22Rv1 (cell line): ENCODE data around the gene VDAC1.
"Not testable (repeated sequence)": the region's sequence is repeated elsewhere in the genome, so short reads cannot be mapped to it uniquely, and the experiment has no call there.

Experiments
- H3K27ac ChIP-seq: fragments of 450-650 bp; 2 replicates; pipeline ENCODE4 v1.5.1; 2017
- ZFX ChIP-seq: fragments of 450-650 bp; IDR thresholded peaks from 2 replicates; pipeline ENCODE4 v1.6.1; 2017; ENCODE audit warnings: antibody characterized with exemption, borderline replicate concordance
- TF ChIP-seq, protein P1 (sequence below): fragments of 450-650 bp; IDR thresholded peaks from 2 replicates; pipeline ENCODE4 v1.5.1; 2017; ENCODE audit warnings: mild to moderate bottlenecking

VDAC1 gene

GRCh38 chr5:133943475-133943817 is 61.3 kb downstream of the VDAC1 start:
- TF ChIP-seq ZFX, result no peak
- TF ChIP-seq, protein P1, sequence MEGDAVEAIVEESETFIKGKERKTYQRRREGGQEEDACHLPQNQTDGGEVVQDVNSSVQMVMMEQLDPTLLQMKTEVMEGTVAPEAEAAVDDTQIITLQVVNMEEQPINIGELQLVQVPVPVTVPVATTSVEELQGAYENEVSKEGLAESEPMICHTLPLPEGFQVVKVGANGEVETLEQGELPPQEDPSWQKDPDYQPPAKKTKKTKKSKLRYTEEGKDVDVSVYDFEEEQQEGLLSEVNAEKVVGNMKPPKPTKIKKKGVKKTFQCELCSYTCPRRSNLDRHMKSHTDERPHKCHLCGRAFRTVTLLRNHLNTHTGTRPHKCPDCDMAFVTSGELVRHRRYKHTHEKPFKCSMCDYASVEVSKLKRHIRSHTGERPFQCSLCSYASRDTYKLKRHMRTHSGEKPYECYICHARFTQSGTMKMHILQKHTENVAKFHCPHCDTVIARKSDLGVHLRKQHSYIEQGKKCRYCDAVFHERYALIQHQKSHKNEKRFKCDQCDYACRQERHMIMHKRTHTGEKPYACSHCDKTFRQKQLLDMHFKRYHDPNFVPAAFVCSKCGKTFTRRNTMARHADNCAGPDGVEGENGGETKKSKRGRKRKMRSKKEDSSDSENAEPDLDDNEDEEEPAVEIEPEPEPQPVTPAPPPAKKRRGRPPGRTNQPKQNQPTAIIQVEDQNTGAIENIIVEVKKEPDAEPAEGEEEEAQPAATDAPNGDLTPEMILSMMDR, result no peak
- H3K27ac ChIP-seq, result no peak overlapping the region

- H3K27ac ChIP-seq, result no peak overlapping the region
- TF ChIP-seq, protein P1, result no peak
- no peak for TF ChIP-seq ZFX
Observed at GRCh38 chr5:133942614-133943474, 61.9 kb downstream of the VDAC1 start.

DNA sequence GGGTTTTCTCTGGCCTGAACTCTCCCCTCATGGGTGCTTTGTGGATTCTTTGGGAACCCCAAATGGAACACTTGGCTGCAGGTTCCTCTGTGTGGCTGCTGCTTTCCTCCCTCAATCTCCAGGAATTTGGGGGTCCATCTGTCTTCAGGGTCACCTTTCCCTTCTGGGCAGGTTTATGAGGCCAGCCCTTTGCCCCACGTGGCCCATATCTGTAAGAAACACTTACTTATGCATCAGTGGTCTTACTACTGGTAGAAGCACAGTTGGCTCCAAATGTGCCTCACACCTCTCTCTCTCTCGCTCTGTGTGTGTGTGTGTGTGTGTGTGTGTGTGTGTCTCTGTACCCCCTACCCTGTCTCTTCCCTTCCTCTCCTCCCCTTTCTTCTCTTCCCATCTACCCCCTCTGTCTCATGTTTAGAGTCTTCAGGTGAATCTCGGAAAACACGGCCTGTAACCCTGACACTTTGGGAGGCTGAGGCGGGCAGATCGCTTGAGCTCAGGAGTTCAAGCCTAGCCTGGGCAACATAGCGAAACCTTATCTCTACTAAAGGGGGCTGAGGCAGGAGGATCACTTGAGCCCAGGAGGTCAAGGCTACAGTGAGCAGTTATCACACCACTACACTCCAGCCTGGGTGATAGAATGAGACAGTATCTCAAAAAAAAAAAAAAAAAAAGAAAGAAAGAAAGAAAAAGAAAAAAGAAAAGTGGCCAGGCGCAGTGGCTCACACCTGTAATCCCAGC is 63.1 kb downstream of the VDAC1 start:
- no peak overlapping the region for H3K27ac ChIP-seq
- TF ChIP-seq, protein P1, result no peak
- no peak for TF ChIP-seq ZFX

- H3K27ac ChIP-seq, result no peak overlapping the region
Observed at GRCh38 chr5:133939668-133940067, 65.1 kb downstream of the VDAC1 start.

GRCh38 chr5:133938929-133939328 is 65.8 kb downstream of the VDAC1 start:
- TF ChIP-seq, protein P1, result no peak
- TF ChIP-seq ZFX, result no peak
- H3K27ac ChIP-seq, result no peak overlapping the region

More at GRCh38 chr5:133939668-133940067, 65.1 kb downstream of the VDAC1 start:
- TF ChIP-seq ZFX, result no peak
- TF ChIP-seq, protein P1, result no peak

DNA sequence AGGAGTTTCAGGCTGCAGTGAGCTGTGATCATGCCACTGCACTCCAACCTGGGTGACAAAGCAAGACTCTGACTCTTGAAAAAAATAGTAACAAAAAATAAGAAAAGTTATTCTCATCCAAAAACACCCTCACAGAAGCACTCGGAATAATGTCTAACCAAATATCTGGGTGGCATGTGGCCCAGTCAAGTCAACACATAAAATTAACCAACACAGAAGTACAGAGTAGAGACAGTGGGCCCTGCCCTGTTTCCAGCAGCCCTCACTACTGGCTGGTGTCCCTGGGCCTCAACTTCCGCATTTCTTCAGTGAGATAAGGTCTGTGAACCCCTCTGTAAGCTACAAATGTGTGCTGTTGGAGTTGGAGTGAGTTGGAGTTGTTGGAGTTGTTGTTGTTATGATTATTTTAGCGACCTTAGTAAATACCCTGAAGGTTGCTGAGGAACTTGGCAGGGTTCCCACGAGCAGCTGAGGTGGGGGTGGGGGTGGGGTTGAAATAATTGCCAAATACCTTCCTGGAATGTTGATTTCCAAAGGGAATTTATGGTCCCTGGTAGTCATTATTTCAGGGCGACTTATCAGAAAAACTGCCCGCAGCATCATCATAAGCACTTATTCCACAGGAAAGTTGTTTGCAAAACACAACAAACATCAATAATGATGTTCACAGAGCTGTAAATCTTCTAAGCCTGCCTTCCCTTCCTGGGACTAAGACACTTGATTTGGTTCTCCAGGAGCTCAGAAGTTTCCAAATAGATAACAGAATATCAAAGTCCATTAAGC is 66.5 kb downstream of the VDAC1 start:
- H3K27ac ChIP-seq, result no peak overlapping the region
- no peak for TF ChIP-seq ZFX
- TF ChIP-seq, protein P1, result no peak

- not testable (repeated sequence) for H3K27ac ChIP-seq
Observed at GRCh38 chr5:133937628-133938027, 67.1 kb downstream of the VDAC1 start.
